CD4-positive, alpha-beta T cell treated with Interleukin-17A for 1 hour (primary cell): ENCODE results near the gene MEIG1.
"Not testable (repeated sequence)": the region's sequence is repeated elsewhere in the genome, so short reads cannot be mapped to it uniquely, and the experiment has no call there.

Experiments
- DNase-seq: peaks from one replicate; pipeline ENCODE4 v3.0.0-alpha.2; 2020

Gene MEIG1

DNA sequence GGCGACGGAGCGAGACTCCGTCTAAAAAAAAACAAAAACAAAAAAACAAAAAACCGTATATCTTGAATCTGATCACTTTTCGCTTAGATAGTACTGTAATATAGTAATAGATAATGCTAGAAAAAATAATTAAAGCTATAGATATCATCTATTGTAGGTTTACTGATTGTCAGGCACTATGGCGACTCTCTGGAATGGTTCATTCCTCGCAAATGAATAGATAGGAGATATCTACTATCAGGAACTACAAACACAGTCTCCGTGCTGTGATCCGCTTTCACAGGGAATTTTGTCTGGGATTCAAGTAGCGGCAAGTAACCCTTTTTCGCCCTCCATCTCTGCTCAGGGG lies 342 bp upstream of the MEIG1 start:
- DNase-seq, result no peak

DNA sequence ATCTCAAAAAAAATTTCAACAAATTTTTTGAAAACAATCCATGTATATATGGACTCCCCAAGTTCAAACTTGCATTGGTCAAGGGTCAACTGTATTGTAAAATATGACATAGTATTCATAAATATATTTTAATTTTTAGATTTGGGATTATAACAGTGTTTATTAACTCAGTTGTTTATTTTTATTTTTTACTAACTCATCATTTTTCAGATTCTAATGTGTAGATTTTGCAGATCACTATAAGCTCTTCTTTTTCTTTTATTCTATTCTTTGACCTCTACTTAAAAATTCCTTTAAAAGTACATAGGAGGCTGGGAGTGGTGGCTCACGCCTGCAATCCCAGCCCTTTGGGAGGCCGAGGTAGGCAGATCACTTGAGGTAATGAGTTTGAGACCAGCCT lies 8.7 kb downstream of the MEIG1 start:
- DNase-seq, result no peak

DNA sequence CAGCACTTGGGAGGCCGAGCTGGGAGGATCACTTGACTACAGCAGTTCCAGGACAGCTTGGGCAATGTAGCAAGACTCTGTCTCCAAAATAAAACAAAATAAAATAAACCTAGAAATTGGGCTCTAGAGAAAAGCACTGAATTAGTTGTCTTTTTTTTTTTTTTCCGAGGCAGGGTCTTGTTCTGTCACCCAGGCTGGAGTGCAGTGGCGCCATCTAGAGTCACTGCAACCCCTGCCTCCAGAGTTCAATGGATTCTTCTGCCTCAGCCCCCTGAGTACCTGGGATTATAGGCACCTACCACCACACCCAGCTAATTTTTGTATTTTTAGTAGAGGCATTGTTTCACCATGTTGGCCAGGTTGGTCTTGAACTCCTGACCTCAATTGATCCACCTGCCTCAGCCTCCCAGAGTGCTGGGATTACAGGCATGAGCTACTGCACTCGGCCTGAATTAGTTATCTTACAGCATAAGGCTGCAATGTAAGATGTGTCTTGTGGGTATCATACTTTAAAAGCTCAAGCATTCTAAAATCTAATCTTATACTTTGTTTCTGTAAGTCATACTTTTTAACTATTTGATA lies 12.8 kb downstream of the MEIG1 start:
- DNase-seq, result peak; percentile 59

GRCh38 chr10:14974153-14974998 lies 15.2 kb downstream of the MEIG1 start:
- not testable (repeated sequence) for DNase-seq

DNA sequence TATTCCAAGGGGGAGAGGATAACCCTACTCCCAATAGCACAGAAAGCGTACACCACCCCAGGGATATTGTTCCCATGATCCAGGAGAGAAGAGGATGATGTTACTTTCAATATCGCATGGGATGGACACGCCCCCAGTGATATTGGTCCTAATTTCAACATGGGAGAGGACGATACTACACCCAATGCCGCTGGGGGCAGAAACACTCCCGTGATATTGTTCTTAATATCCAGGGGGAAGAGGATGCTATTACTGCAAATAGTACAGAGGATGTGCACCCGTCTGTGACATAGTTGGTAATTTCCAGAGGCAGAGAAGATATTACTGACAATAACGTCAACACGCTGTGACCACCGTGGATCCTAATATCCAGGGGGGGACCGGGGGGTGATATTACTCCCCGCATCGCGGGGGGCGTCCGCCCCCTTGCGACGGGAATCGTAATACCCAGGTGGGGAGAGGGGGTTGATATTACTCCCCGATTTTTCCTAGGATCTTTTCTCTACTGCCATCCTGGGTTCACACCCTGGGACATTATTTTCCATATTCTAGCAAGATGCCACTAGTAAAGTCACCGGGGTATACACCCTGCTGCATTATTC lies 16.6 kb downstream of the MEIG1 start:
- no peak for DNase-seq

GRCh38 chr10:14982744-14983143 lies 23.6 kb downstream of the MEIG1 start:
- DNase-seq, result no peak

DNA sequence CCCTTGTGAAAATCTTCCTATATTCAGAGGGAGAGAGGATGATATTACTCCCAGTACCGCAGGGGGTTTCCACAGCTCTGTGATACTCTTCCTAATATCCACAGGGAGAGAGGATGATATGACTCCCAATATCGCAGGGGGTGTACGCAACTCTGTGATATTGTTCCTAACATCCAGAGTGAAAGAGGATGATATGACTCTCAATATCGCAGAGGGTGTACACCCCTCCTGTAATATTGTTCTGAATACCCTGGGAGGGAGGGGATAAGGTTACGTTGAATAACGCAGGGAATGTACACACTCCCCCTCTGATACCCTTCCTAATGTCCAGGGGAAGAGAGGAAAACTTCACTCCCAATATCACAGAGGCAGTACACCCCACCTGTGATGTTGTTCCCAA lies 30.4 kb downstream of the MEIG1 start:
- DNase-seq, result not testable (repeated sequence)

GRCh38 chr10:14991035-14991749 lies 32.0 kb downstream of the MEIG1 start:
- DNase-seq, result peak; percentile 59

- not testable (repeated sequence) for DNase-seq
Observed at GRCh38 chr10:14992336-14992735, 33.1 kb downstream of the MEIG1 start.

DNA sequence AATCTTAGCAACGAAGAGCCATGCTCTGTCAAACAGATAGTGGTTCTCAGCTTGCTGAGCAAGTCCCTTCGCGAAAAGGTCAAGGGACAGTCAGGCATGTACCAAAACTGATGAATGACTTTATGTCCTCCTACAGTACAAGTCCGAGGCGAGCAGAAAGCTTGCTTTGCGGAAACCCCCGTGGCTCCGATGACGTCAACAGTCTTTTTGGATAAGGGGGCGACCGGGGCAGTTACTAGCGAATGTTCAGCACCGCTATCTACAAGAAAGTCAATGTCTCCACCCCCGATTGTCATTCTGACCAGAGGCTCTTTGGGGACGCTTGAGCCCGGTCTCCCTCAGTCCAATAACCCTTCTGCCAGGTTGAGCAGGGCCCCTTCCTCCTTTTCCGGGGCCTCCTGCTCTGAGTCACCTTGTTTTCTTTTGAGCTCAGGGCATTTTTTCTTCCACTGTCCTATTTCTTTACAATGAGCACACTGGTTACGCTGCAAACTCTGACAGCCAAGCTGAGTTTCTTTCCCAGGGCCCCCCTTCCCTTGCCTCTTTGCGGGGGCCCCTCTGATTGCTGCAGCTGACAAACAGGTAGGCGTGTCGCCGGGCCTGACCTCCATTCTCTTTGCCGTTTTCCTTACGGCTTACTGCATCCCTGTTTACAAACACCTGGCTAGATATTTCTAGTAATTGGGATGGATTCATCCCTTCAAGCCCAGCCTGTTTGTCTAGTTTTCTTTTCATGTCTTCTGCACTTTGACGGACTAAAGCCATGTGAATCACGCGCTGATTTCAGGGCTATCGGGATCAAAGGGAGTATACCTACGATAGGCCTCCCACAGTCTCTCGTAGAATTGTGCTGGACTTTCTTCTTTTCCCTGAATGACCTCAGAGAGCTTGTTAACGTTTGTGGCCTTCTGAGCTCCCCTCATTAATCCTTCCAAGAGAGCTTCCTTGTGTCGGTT lies 34.6 kb downstream of the MEIG1 start:
- not testable (repeated sequence) for DNase-seq

- no peak for DNase-seq
Observed at GRCh38 chr10:14995964-14996565, 36.9 kb downstream of the MEIG1 start.

GRCh38 chr10:15013530-15013929 lies 54.3 kb downstream of the MEIG1 start:
- DNase-seq, result not testable (repeated sequence)

DNA sequence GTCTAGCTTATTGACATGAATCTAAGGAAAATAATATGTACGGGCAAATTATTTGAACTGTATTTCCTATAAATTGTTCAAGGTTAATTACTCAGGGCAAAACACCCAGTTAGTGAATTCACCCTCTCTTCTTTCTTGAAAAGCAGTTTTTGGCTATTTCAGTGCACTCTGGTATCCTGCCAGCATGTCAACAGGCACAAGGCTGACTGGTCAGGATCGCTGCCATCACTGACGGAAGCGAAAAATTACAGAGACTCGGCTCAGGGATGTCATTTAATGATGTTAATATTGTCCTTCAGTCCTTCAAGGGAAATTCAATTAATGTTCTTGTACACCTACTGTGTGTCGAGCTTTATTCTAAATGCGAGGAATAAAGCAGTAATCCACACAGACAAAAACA lies 56.3 kb downstream of the MEIG1 start:
- DNase-seq, result no peak

- not testable (repeated sequence) for DNase-seq
Observed at GRCh38 chr10:15020966-15021365, 61.8 kb downstream of the MEIG1 start.
